SK-N-DZ (cell line): ENCODE measurements around the gene DGKZ.

Experiments
- DNase-seq: peaks from one replicate; pipeline ENCODE4 v3.0.0-alpha.2; 2015; ENCODE audit warnings: low spot score

Gene DGKZ

GRCh38 chr11:46392421-46393230, 45.4 kb downstream of the DGKZ start:
- DNase-seq: peak; percentile 54

- no peak for DNase-seq
These were observed 46.0 kb downstream of the DGKZ start for GRCh38 chr11:46393231-46393616.

DNA sequence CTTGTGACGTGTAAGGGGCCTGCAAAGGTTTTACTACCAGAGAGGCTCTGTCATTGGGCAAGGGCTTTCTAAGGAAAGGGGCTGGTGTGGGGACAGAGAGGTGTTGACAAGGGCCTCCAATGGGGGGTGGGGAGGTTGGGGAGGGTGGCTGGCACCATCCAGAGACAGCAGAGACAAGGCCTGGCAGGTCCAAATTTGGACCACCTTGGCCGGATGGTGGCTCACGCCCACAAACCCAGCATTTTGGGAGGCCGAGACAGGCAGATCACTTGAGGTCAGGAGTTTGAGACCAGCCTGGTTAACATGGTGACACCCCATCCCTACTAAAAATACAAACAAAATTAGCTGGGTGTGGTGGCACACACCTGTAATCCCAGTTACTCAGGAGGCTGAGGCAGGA, 46.5 kb downstream of the DGKZ start:
- no peak for DNase-seq

GRCh38 chr11:46397526-46397925, 50.3 kb downstream of the DGKZ start:
- no peak for DNase-seq

GRCh38 chr11:46402957-46403902, 56.0 kb downstream of the DGKZ start:
- DNase-seq: no peak

GRCh38 chr11:46404476-46405017, 57.3 kb downstream of the DGKZ start:
- no peak for DNase-seq

DNA sequence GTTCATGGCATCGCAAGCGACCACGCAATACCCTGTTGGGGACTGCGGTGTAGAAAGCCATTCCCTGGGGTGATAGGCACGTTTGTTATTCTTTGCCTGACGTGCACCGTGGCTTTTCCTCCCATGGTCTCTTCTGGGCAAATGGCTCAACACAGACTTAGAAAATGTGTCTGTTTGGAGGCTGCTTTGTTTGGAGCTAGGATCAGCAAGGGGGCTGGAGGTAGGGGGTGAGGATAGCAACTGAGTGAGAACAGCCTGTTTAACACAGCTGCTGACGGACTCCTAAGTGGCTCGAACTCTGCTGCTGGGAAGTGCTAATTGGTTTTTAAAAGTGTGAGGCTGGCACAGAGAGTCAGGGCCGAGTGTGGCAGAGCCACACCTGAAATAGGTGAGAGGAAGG, 60.4 kb downstream of the DGKZ start:
- DNase-seq: no peak

DNA sequence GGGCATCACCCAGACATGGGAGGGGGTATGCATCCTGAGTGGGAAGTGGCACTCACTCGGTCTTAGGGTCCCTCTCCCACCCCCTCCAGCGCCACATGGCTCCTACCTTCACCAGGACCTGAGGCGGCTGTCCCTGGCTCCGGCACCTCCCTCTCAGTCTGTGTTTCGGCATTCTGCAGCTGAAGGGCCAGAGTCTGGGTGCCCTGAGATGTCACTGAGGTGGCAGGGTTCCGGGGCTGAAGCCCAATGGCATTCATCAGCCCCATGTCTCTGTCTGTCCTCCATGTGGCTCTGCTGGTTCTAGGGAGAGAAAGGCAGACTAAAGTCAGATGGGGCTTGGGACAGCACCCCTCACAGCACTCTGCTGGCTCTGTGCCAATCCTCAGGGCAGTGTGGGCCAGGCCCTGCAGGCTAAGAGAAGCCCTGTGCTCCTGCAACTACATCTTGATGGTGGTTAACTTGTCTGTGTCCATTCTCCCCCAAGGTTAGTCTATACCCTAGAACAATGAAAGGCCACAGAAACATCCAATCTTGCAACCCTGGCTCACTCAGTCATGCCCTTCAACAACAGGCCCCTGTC, 61.2 kb downstream of the DGKZ start:
- no peak for DNase-seq

GRCh38 chr11:46410021-46410420, 62.8 kb downstream of the DGKZ start:
- no peak for DNase-seq

GRCh38 chr11:46413760-46414465, 66.7 kb downstream of the DGKZ start:
- no peak for DNase-seq

DNA sequence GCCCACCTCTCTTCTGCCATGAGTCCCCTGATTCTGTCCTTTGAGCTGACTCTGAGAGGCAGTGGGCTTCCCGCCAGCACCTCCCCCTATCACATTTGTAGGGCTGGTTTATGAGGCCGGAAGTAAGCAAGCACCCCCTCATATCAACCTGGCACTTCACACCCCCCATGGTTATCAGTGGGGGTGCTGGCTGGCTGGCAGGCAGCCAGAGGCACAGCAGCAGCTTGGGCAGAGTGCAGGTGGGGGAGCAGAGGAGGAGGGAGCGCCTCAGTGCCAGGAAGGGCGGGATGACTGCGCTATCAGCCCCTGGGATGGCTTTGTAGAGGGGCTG, 67.2 kb downstream of the DGKZ start:
- no peak for DNase-seq

GRCh38 chr11:46414879-46415278, 67.6 kb downstream of the DGKZ start:
- DNase-seq: no peak

DNA sequence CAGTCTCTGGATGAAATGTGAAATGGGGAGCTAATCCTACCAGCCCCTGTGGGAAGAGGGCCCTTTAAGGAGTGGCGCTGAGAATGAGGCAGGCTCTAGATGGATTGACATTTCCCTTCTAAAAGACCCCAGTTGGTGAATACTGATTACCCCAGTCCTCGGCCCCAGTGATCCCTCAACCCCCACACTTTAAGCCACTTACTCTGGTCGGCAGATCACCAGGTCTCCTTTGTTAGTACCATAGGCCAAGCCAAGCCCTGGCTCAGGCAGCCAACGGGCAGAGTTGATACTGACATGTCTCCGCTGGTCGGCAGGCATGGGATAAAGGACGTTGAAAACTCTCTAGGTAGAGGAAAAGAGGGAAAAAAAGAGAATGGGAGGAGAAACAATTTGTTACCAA, 70.4 kb downstream of the DGKZ start:
- no peak for DNase-seq

- no peak for DNase-seq
These were observed 71.5 kb downstream of the DGKZ start for GRCh38 chr11:46418751-46419150.

DNA sequence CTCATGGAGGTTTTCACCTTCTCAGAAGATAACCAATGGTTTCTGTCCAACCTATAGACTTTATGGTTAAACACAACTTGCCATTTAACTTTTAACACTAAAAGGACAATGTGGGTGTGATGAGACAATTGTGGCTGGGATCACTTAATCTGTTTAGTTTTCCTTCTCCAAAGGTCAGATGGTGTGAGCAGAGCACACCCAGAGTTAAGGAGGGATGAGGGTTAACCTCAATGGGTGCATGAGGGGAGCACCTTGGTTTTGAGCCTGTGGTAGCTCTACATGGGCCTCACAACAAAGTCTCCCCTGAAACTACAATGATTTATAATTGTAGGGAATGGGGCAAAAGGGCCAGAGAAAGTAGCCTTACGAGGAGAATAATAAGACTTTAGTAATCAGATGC, 73.2 kb downstream of the DGKZ start:
- no peak for DNase-seq

DNA sequence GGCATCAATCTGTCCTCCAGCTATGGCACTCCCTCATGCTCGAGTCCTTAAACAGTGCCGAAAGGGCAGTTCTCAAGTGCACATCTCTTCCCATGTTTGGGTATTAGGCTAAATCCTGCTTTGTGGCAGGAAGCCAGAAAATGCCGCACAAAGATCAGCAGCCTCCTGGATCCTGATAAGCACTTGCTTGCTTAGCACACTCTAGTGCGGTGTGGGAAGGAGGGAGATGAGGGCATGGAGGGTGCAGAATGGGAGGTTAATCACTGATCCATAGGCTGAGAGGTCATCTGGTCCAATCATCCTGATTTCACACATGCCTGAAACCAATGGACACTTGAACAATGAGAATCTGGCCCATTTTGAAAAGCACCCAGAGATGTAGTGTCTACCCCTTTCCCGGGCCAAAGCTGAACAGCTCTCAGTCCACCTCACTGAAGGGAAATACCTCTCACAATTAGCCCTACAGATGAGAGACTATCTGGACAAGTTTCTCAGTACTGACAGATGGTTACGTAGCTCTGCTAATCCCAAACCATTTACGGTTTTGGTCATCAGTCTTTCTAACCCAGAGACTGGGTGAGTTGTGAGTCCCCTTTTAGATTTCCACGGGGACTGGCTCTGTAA, 74.1 kb downstream of the DGKZ start:
- no peak for DNase-seq

- no peak for DNase-seq
These were observed 75.3 kb downstream of the DGKZ start for GRCh38 chr11:46422588-46422987.

GRCh38 chr11:46426233-46426991, 79.1 kb downstream of the DGKZ start:
- no peak for DNase-seq

DNA sequence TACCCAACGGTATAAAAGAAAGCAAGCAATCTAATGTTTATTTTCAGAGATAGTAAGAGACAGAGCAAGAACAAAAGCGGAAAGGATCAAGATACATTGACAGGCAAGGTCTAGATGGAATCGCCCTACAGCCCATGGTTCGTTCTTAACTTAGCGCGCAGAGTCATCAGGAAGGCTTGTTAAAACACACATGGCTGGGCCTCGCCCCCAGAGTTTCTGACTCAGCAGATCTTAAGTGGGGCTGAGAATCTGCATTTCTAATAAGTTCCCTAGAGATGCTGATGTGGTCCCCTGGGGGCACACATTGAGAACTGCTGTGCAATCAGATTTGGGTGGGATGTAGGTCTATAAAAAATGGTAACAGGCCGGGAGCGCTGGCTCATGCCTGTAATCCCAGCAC, 80.1 kb downstream of the DGKZ start:
- DNase-seq: no peak

GRCh38 chr11:46429717-46430116, 82.5 kb downstream of the DGKZ start:
- DNase-seq: no peak
